ACHN (cell line): ENCODE data around the gene UBE2M.

Experiments
- DNase-seq: peaks from one replicate; pipeline ENCODE4 v3.0.0-alpha.2; 2015
- in situ Hi-C: cut with HindIII; loops from 2 replicates; pipeline ENCODE4 v1.10.0; 2017; ENCODE audit warnings: low sequenced_read_pairs, low pct_ligation_motif_present, low pct_unique_long_range_greater_than_20kb

Gene UBE2M

GRCh38 chr19:58572026-58572817, 13.8 kb upstream of the UBE2M start:
- DNase-seq: no peak
- in situ Hi-C loops: no loop called here

- no peak for DNase-seq
- in situ Hi-C loops: no loop called here
Measured at GRCh38 chr19:58571575-58571947, 13.2 kb upstream of the UBE2M start.

- in situ Hi-C loops: no loop called here
- DNase-seq: no peak
Measured at GRCh38 chr19:58570770-58571574, 12.6 kb upstream of the UBE2M start.

GRCh38 chr19:58569943-58570670, 11.7 kb upstream of the UBE2M start:
- in situ Hi-C loops: no loop called here
- DNase-seq: no peak

- in situ Hi-C loops: no loop called here
- no peak for DNase-seq
Measured at GRCh38 chr19:58569191-58569942, 11.0 kb upstream of the UBE2M start.

GRCh38 chr19:58568453-58569130, 10.2 kb upstream of the UBE2M start:
- in situ Hi-C loops: no loop called here
- DNase-seq: no peak

- in situ Hi-C loops: no loop called here
- no peak for DNase-seq
Measured at GRCh38 chr19:58566989-58567388, 8.6 kb upstream of the UBE2M start.

GRCh38 chr19:58563823-58564222, 5.4 kb upstream of the UBE2M start:
- DNase-seq: no peak
- in situ Hi-C loops: no loop called here

GRCh38 chr19:58563034-58563573, 4.7 kb upstream of the UBE2M start:
- DNase-seq: no peak
- in situ Hi-C loops: no loop called here

GRCh38 chr19:58562122-58563033, 4.0 kb upstream of the UBE2M start:
- no peak for DNase-seq

GRCh38 chr19:58561373-58562121, 3.1 kb upstream of the UBE2M start:
- no peak for DNase-seq
- in situ Hi-C loops: no loop called here

More at GRCh38 chr19:58562122-58563033, 4.0 kb upstream of the UBE2M start:
- in situ Hi-C loops: no loop called here

GRCh38 chr19:58560921-58561320, 2.5 kb upstream of the UBE2M start:
- DNase-seq: no peak
- in situ Hi-C loops: no loop called here

GRCh38 chr19:58560007-58560887, 1.8 kb upstream of the UBE2M start:
- DNase-seq: no peak

GRCh38 chr19:58559275-58560006, 1.0 kb upstream of the UBE2M start:
- in situ Hi-C loops: no loop called here
- DNase-seq: peak; percentile 92

More at GRCh38 chr19:58560007-58560887, 1.8 kb upstream of the UBE2M start:
- in situ Hi-C loops: no loop called here
